T-helper 2 cell treated with Interferon-gamma antibody and Interleukin-4, amounts not matched to agents 100 ng/mL and 5 ng/mL, for 36 hours (primary cell): ENCODE results near the gene POGZ. TPM values are rescaled to one million over a fixed set of nuclear protein-coding genes. Genes with fewer than 3 reads are reported as not detected.
"Not testable (repeated sequence)": the region's sequence is repeated elsewhere in the genome, so short reads cannot be mapped to it uniquely, and the experiment has no call there.

Experiments used
- intact Hi-C: fragments of 100-400 bp; cut with micrococcal nuclease; formaldehyde crosslinking; loops from one replicate; pipeline ENCODE4 v1.15.1; 2023
- total RNA-seq: library from RNA; stranded (reverse); gene quantifications from 2 replicates; pipeline ENCODE4 v1.2.3, GENCODE V29; 2022

The POGZ gene
- total RNA-seq, 1 donor from 2014 or later: 89.7 TPM

GRCh38 chr1:151425103-151425502 is 34.2 kb downstream of the POGZ start:
- intact Hi-C loops: no loop called here

GRCh38 chr1:151419819-151420218 is 39.5 kb downstream of the POGZ start:
- intact Hi-C loops: no loop called here

GRCh38 chr1:151418081-151418480 is 41.2 kb downstream of the POGZ start:
- intact Hi-C loops: no loop called here

GRCh38 chr1:151416231-151416630 is 43.1 kb downstream of the POGZ start:
- intact Hi-C loops: no loop called here

GRCh38 chr1:151411884-151412283 is 47.4 kb downstream of the POGZ start:
- intact Hi-C loops: no loop called here

GRCh38 chr1:151408891-151409290 is 50.4 kb downstream of the POGZ start:
- intact Hi-C loops: no loop called here

GRCh38 chr1:151407304-151407703 is 52.0 kb downstream of the POGZ start:
- intact Hi-C loops: no loop called here

- intact Hi-C loops: no loop called here
Observed at GRCh38 chr1:151406176-151406575, 53.1 kb downstream of the POGZ start.

GRCh38 chr1:151405187-151405951 is 53.9 kb downstream of the POGZ start:
- intact Hi-C loops: no loop called here

GRCh38 chr1:151403612-151404011 is 55.7 kb downstream of the POGZ start:
- intact Hi-C loops: no loop called here

GRCh38 chr1:151402764-151403163 is 56.5 kb downstream of the POGZ start:
- intact Hi-C loops: no loop called here

GRCh38 chr1:151401860-151402259 is 57.4 kb downstream of the POGZ start:
- intact Hi-C loops: no loop called here

GRCh38 chr1:151401125-151401788 is 58.0 kb downstream of the POGZ start:
- intact Hi-C loops: no loop called here

- intact Hi-C loops: loop anchor here (1.0 to 5.0 kb wide), 4 partner anchors 52 to 117 kb away; partner anchors contain the start of genes PI4KB, POGZ, RFX5 and ZNF687
Observed at GRCh38 chr1:151399324-151400171, 59.7 kb downstream of the POGZ start, which contains the start of gene PSMB4. Gene PSMB4, plus strand, starts transcription at chr1:151399573. Its CDS starts 15 bp downstream, at chr1:151399588.

- intact Hi-C loops: loop anchor here (5.0 kb wide), 2 partner anchors 61 to 114 kb away; partner anchors contain the start of genes POGZ and ZNF687
Observed at GRCh38 chr1:151396265-151396664, 63.0 kb downstream of the POGZ start.

GRCh38 chr1:151393583-151393982 is 65.7 kb downstream of the POGZ start:
- intact Hi-C loops: no loop called here

- intact Hi-C loops: no loop called here
Observed at GRCh38 chr1:151391079-151391563, 68.2 kb downstream of the POGZ start.

- intact Hi-C loops: not testable (repeated sequence)
Observed at GRCh38 chr1:151390221-151391078, 68.8 kb downstream of the POGZ start.

GRCh38 chr1:151386002-151386401 is 73.3 kb downstream of the POGZ start:
- intact Hi-C loops: no loop called here

- intact Hi-C loops: no loop called here
Observed at GRCh38 chr1:151384584-151384983, 74.7 kb downstream of the POGZ start.
